ENCODE measurements around the gene PTPRH. TPM values are rescaled to one million over a fixed set of nuclear protein-coding genes. Genes with fewer than 3 reads are reported as not detected.

PTPRH gene
- polyA plus RNA-seq, 1 of the 3 experiments (the other 2 are of a cell fraction), result 1.1 TPM

- CTCF ChIA-PET, result interaction anchor here (1.2 to 2.7 kb wide), 5 partner anchors 11 to 167 kb away, joined by 3 to 12 read pairs (median 8); partner anchors contain the start of gene PPP1R12C
- no peaks in the 10 kb centered on the region for H4K20me1 ChIP-seq (ENCODE audit: insufficient read depth)
- H3K4me1 ChIP-seq (ENCODE audit: control insufficient read depth in 1 of 2, insufficient read depth in 2 of 2, low read depth in 1 of 2, low read length in 1 of 2), result no peaks in the 10 kb centered on the region
- WGBS (ENCODE audit: low lambda C conversion rate), result 19% methylated on average over 3 of the region's 3 CpGs
- H3K9me3 ChIP-seq, result no peaks in the 10 kb centered on the region
- no peaks in the 10 kb centered on the region for H3K79me2 ChIP-seq (ENCODE audit: insufficient read depth)
- no peak for DNase-seq
- no peak overlapping the region for H3K4me3 ChIP-seq (ENCODE audit: low read depth in 2 of 2, low read length in 1 of 2)
- no peak overlapping the region for H3K9ac ChIP-seq
- POLR2A ChIA-PET, result no interaction called here
- peaks cover 9% of the 10 kb centered on the region; the same call in 1 of the 2 replicates for H3K27me3 ChIP-seq (ENCODE audit: insufficient read depth)
- peaks cover 4% of the 10 kb centered on the region for H3F3A ChIP-seq (replicated peaks; ENCODE audit: insufficient read depth)
- no peak overlapping the region for H3K4me2 ChIP-seq
- no peaks in the 10 kb centered on the region for H3K36me3 ChIP-seq (replicated peaks in 1 of 2; ENCODE audit: control insufficient read depth in 1 of 2, insufficient read depth in 2 of 2, low read length in 1 of 2)
- no peak for TF ChIP-seq YY1 (IDR thresholded peaks at IDR 0.05; ENCODE audit: low read depth)
- TF ChIP-seq FOXM1 (IDR thresholded peaks at IDR 0.05; ENCODE audit: low read depth), result no peak
- TF ChIP-seq TAF1 (IDR thresholded peaks at IDR 0.05; ENCODE audit: borderline replicate concordance, low read depth, low read length), result no peak
- TF ChIP-seq MAX (IDR thresholded peaks at IDR 0.05; ENCODE audit: low read depth), result no peak
- TF ChIP-seq EZH2phosphoT487 (IDR thresholded peaks at IDR 0.05; ENCODE audit: borderline replicate concordance, low read depth), result no peak
- TF ChIP-seq SMC3 (IDR thresholded peaks at IDR 0.05; ENCODE audit: low read depth, low read length), result no peak
- TF ChIP-seq FOXJ3 (CRISPR knock-in tag; IDR thresholded peaks at IDR 0.05), result no peak
- no peak for TF ChIP-seq MEF2A (IDR thresholded peaks at IDR 0.05; ENCODE audit: borderline replicate concordance, low read depth)
- TF ChIP-seq GATA2 (CRISPR knock-in tag; IDR thresholded peaks at IDR 0.05), result no peak
- TF ChIP-seq IRF3 (IDR thresholded peaks at IDR 0.05; ENCODE audit: low read depth, low read length), result no peak
- no peak for TF ChIP-seq GABPA (IDR thresholded peaks at IDR 0.05; ENCODE audit: low read depth)
- TF ChIP-seq CHD2 (IDR thresholded peaks at IDR 0.05; ENCODE audit: low read length, partially characterized antibody), result no peak
- TF ChIP-seq PBX3 (IDR thresholded peaks at IDR 0.05), result no peak
- no peak for TF ChIP-seq MXI1 (IDR thresholded peaks at IDR 0.05; ENCODE audit: low read depth, low read length)
- TF ChIP-seq USF1 (IDR thresholded peaks at IDR 0.05; ENCODE audit: borderline replicate concordance, low read depth), result no peak
- TF ChIP-seq REST (IDR thresholded peaks at IDR 0.05; ENCODE audit: low read depth, low read length), result no peak
- no peak overlapping the region for H2AFZ ChIP-seq (ENCODE audit: low read depth)
- H3K9me2 ChIP-seq, result no peaks in the 10 kb centered on the region
- no peak overlapping the region for H3K27ac ChIP-seq (ENCODE audit: low read depth in 2 of 2, low read length in 1 of 2)
Measured at GRCh38 chr19:55134736-55135135, 74.6 kb downstream of the PTPRH start.

Measured in SK-N-SH (cell line).